Measurements from ENCODE around the gene NDUFS6.
"Not testable (repeated sequence)": the region's sequence is repeated elsewhere in the genome, so short reads cannot be mapped to it uniquely, and the experiment has no call there.

NDUFS6 gene

DNA sequence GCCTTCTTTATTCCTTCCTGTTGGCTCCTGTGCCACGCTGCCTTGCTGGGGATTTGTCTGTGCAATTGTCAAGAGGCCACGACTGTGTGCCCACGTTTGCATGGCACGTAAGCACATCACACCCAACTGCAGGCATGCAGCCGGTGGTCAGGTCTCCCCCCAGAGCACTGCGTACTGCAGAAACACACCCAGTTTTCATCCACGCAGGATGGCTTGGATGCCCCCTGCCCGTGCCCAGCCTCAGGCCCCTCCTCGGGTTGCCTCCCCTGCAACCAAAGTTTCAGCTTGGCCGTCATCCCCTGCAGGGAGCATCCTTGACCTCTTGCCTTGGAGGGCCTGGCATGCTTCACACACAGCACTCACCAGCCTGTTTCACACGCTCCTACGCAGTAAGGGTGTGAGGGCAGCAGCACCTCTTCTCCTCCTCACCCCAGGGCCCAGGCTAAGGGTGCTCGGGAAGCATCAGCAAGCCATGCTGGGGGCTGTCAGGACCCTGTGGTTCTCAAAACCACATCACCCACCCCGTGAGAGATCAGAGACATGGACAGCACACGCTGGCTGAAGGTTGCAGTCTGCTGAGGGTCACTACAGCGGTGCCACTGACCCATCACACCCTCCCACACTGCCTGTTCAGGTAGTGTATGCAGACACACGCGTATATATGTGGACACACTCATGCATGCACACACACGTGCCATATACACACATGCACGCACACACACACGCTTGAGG is 4.7 kb upstream of the NDUFS6 start:
- DNase-seq: no peak

- DNase-seq: no peak
Observed at GRCh38 chr5:1797103-1797800, 4.0 kb upstream of the NDUFS6 start.

DNA sequence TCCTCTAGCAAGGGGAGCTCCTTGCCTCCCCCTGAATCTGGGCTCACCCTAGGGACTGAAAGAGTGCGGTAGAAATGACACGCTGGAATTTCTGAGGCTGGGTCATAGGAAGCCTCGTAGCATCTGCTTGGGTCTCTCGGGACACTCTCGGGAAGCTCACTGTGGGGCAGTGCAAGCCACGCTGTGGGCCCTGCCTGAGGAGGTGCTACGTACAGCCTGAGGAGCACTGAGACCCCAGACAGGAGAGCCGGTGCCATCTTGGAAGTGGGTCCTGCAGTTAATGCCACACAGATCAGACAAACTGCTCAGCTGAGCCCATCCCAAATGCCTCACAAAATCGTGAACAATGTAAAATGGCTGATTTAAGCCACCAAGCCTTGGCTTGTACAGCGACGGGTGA is 3.4 kb upstream of the NDUFS6 start:
- DNase-seq: no peak

GRCh38 chr5:1798589-1798988 is 2.6 kb upstream of the NDUFS6 start:
- not testable (repeated sequence) for DNase-seq

- DNase-seq: no peak
Observed at GRCh38 chr5:1799110-1799601, 2.1 kb upstream of the NDUFS6 start.

- DNase-seq: peak; percentile 81
Observed at GRCh38 chr5:1799602-1800471, 1.4 kb upstream of the NDUFS6 start, which contains the start of gene MRPL36. TSS of gene MRPL36 (minus strand) at chr5:1799837. CDS start at chr5:1798935, 902 bp downstream.

- no peak for DNase-seq
Observed at GRCh38 chr5:1800472-1801221, 560 bp upstream of the NDUFS6 start.

GRCh38 chr5:1801967-1802295 is 724 bp downstream of the NDUFS6 start:
- no peak for DNase-seq

DNA sequence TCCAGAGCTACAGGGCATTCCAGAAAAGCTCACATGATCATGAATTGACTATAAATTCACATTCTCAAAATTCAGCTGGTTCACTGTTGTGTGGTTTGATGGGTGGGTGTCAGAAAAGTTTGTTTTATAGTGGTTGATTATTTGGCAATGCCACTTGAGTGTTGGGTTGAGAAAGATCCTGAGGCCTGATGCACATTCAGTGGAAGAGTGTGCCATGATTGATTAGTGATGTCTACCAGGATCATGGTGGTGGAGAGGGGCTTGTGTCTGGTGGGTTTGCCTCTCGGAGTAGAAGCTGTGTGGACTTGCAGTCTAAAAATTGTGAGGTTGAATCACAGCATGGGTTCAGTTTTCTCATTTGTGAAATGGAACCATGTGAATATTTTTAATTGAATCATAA is 2.0 kb downstream of the NDUFS6 start:
- DNase-seq: no peak

DNA sequence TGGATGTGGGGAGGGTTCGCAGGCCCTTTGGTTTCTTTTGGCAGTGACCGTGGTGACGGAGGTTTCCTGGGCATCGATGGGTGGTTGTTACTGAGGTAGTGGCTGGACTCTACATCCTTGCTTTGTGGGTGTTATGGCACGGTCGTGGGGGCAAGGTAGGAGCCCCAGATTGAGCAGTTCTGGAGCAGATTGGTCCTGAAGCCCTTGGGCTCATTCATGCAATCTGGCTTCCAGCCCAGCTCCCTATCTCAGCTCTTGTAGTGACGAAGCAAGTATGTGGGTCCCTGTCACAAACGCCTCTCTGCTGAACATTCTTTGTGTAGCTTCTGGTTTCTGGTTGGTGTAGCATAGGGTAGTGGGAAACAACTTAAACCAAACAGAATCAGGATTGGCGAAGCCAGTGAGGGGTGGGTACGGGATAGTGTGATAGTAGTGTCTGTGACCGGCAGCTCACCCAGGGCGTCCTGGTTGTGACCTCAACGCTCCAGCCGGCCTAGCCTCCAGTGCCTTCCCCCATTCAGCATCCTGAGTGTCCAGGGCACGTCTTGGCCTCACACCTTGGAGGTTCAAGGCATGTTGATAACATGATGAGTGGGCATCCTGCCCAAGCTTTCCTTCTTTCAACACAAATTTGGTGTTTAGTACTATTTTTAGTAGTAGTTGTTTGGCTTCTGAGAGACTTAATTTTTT is 2.9 kb downstream of the NDUFS6 start:
- DNase-seq: no peak

DNA sequence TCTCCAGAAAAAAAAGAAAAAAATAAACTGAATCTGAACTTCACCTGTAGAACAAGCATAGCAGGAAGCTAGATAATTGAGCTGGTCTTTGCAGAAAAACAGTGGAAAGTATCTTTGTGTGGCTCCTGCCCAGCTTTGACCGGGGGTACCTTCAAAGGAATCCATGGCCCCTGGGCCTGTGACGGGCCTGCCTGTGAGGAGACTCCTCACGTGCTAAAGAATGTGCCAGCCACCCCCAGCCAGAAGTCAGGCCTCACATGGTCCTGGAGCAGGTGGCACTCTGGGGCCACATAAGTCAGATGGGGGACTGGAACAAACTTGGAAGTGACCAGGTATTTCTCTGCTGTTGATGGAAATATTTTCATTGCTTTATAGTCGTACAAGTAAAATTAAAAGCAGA is 4.1 kb downstream of the NDUFS6 start:
- DNase-seq: no peak

DNA sequence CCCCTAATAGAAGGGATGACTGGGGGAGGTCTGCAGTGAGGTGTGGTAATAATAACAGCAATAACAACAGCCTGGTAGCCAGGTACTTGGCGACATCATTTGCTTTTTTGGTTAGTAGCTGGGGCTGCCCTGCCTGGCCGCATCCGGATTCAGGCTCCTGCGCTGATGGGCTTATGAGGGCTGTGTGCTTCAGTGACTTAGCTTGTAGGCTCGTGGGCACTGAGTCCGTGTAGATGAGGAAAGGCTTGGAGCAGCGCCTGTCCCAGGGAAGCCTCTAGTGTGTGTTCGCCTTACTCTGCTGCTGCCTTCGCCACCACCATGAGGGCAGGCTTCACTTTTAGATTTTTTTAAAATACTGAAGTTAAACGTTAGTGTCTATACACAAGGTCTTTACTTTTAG is 4.5 kb downstream of the NDUFS6 start:
- no peak for DNase-seq

DNA sequence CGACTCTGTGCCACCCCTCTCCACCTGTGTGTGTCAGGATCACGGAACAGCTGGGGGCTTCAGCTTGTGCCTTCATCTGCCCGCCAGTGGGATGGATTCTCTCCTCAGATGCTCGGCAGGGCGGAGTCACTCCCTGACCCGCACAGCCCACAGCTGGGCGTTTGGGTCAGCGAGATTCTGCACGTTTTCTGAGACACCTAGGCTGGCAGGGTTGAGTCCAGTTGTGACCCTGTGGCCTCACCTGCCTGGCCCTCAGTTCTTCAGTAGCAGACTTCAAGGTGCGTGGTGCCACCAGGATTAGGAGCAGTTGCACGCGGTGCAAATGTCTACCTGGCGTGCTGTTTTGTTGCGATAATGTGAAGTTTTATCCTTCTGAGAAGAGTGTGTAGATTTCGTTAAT is 5.0 kb downstream of the NDUFS6 start:
- DNase-seq: no peak

DNA sequence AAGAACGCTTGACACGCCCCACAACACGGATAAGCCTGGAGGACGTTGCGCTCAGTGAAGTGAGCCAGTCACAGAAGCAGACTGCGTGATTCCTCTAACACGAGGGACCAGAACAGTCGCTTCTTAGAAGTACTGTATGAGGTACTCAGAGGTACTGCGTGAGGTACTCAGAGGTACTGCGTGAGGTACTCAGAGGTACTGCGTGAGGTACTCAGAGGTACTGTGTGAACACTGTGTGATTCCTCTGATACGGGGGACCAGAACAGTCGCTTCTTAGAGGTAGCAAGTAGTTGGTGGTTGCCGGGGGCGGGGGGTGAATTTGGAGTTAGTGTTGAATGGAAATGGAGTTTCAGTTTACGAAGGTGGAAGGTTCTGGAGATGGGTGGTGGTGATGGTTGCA is 5.8 kb downstream of the NDUFS6 start:
- DNase-seq: no peak

- DNase-seq: no peak
Observed at GRCh38 chr5:1807451-1808185, 6.4 kb downstream of the NDUFS6 start.

DNA sequence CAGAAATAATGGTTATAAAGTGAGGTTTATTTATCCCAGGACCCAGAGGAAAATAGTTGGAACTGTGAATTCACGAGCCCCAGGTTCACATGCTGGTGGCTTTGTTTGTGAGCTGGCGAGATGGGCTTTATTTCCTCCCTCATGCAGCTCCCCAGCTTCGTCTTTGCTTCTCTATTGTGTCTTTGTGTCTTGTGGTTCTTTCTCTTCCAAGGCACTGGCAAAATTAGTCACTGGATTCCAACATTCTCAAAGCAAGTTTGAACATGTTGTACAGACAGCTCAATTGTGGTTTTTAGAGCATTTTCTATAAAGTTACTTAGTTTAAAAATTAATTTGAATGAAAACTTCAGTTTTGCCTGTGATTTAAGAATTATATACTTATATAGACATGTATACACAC is 7.2 kb downstream of the NDUFS6 start:
- DNase-seq: no peak

- no peak for DNase-seq
Observed at GRCh38 chr5:1809416-1810035, 8.3 kb downstream of the NDUFS6 start.

DNA sequence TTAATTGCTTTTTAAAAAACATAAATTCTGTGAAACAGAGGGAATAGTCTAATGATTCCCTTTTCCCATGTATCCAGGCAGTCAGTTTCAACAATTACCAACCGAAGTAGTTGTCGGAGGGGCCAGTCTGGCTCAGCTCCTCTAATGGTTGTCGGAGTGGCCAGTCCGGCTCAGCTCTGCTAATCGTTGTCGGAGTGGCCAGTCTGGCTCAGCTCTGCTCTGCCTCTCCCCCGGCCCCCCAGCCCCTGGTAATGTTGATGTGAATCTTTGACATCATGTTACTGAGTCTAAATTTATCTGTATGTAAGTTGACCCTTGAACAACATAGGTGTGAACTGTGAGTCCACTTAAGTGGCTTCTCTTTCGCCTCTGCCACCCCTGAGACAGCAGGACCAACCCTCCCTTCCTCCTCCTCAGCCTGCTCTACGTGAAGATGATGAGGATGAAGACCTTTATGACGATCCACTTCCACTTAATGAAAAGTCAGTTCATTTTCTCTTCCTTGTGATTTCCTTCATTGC is 9.4 kb downstream of the NDUFS6 start:
- DNase-seq: no peak

DNA sequence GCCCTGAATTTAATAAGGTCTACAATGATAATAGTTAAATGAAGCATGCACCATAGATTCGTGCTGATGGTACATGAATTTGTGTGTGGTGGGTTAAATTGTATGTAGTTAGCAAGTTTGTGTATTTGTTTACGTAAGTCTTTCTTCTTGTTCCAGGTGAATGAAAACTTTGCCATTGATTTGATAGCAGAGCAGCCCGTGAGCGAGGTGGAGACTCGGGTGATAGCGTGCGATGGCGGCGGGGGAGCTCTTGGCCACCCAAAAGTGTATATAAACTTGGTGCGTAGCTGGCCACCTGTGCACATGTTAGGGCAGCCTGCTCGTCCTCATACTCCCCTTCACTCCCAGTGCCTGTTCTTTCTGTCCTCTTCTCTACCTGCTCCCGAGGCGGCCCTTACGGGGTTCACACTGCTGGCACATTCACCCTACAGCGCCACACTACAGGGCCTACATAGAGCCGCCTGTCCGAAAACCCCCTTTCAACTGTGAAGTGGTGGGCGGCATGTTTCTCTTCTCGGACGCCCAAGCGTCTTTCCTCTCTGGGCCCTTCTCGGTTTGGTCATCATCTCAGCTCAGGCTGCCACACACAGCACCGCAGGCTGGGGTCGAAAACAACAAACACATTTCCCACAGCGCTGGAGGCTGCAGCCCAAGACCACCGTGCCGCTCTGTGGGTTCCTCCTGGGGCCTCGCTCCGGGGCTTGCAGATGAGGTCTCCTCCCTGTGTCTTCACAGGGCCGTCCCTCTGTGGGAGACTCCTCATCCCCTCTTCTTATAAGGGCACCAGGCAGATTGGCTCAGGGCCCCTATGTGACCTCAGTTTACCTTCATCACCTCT is 13.2 kb downstream of the NDUFS6 start:
- no peak for DNase-seq
